ENCODE results near the gene IMPA2.

Gene IMPA2

DNA sequence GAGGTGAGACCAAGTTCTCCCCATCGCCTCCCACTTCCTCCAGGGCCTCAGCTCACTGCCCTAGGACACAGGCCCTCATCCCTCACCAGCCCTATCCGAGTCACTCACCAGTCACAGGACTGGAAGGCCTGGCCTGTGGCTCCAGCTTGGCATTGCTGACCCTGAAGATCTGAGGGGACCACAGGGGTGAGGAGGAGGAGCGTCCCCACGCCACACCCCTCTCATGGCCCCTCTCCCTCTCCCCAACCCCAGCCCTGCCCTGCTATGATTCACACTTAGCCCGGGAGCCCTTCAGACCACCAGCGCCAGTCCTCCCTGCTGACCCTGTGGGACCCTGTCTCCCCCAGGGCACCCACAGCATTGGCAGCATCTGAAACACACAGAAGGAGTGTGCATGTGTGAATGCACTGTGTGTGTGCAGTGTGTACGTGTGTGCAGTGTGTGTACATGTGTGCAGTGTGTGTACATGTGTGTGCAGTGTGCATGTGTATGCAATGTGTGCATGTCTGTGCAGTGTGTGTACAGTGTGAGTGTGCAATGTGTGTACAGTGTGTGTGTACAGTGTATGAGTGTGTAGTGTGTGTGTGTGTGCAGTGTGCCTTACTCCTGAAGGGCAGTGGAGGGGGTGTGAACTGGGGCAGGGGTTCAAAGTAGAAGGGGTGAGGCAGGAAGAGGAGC lies 82.9 kb downstream of the IMPA2 start:
- Histone ChIP-seq H2BK12ac (ENCODE audit: low read length) (peak overlapping the region; percentile 63), H2AFZ (ENCODE audit: low read length) (no peak overlapping the region), H2AK5ac (ENCODE audit: low read depth, low read length) (peak overlapping the region; percentile 90), H2BK5ac (ENCODE audit: low read length) (peak overlapping the region; percentile 14), H3K9me3 (replicated peaks in 1 of 2; ENCODE audit: control insufficient read depth in 2 of 2, insufficient read depth in 1 of 2, low read depth in 1 of 2, low read length in 2 of 2) (no peaks in the 10 kb centered on the region), H3K9ac (ENCODE audit: low read depth, low read length, poor library complexity) (peak overlapping the region; percentile 46), H2BK120ac (ENCODE audit: low read depth, low read length) (no peak overlapping the region), H3K4me2 (ENCODE audit: insufficient read depth, low read length, poor library complexity, severe bottlenecking) (no peak overlapping the region), H4K8ac (ENCODE audit: low read depth, low read length) (peak overlapping the region; percentile 78), H3K27me3 (ENCODE audit: control insufficient read depth in 3 of 3, insufficient read depth in 3 of 3, low read depth in 1 of 3, low read length in 3 of 3) (no peaks in the 10 kb centered on the region), H3K23ac (ENCODE audit: low read depth, low read length, poor library complexity) (peak overlapping the region; percentile 86), H2BK15ac (ENCODE audit: low read length) (no peak overlapping the region), H3K4me1 (ENCODE audit: control insufficient read depth in 2 of 2, insufficient read depth in 1 of 2, low read depth in 1 of 2, low read length in 2 of 2) (no peaks in the 10 kb centered on the region), H3K4me3 (ENCODE audit: low read length in 2 of 2) (peak overlapping the region in 1 of 2 donors; percentile 13), H3K79me1 (ENCODE audit: low read depth, low read length) (no peaks in the 10 kb centered on the region), H4K91ac (ENCODE audit: low read depth, low read length, poor library complexity) (no peak overlapping the region), H3K36me3 (replicated peaks in 1 of 2; ENCODE audit: control insufficient read depth in 2 of 2, insufficient read depth in 2 of 2, low read length in 2 of 2) (no peaks in the 10 kb centered on the region), H3K14ac (ENCODE audit: low read length) (peak overlapping the region; percentile 65), H3K27ac (replicated peaks; ENCODE audit: low read length) (no peak overlapping the region), H3K4ac (ENCODE audit: low read length) (peak overlapping the region; percentile 92), H3K18ac (ENCODE audit: low read length) (peak overlapping the region; percentile 13)
- no CpG with 5 or more reads among the region's 7 CpGs for WGBS, 2 donors (ENCODE audit: extremely low coverage in 2 of 2, insufficient read length in 2 of 2, insufficient replicate concordance in 1 of 2)
- DNase-seq (ENCODE audit: low spot score) = no peak

GRCh38 chr18:12065397-12065796 lies 84.1 kb downstream of the IMPA2 start:
- H2AFZ ChIP-seq (ENCODE audit: low read length) = no peak overlapping the region
- H3K4me3 ChIP-seq (ENCODE audit: low read length in 2 of 2) = no peak overlapping the region
- H4K91ac ChIP-seq (ENCODE audit: low read depth, low read length, poor library complexity) = no peak overlapping the region
- H3K14ac ChIP-seq (ENCODE audit: low read length) = no peak overlapping the region
- no peaks in the 10 kb centered on the region for H3K9me3 ChIP-seq (replicated peaks in 1 of 2; ENCODE audit: control insufficient read depth in 2 of 2, insufficient read depth in 1 of 2, low read depth in 1 of 2, low read length in 2 of 2)
- H3K27ac ChIP-seq (replicated peaks; ENCODE audit: low read length) = no peak overlapping the region
- H3K36me3 ChIP-seq (replicated peaks in 1 of 2; ENCODE audit: control insufficient read depth in 2 of 2, insufficient read depth in 2 of 2, low read length in 2 of 2) = no peaks in the 10 kb centered on the region
- no peak overlapping the region for H3K23ac ChIP-seq (ENCODE audit: low read depth, low read length, poor library complexity)
- H2BK5ac ChIP-seq (ENCODE audit: low read length) = no peak overlapping the region
- no peaks in the 10 kb centered on the region for H3K79me1 ChIP-seq (ENCODE audit: low read depth, low read length)
- no peak overlapping the region for H3K18ac ChIP-seq (ENCODE audit: low read length)
- no peak overlapping the region for H2BK120ac ChIP-seq (ENCODE audit: low read depth, low read length)
- no peak overlapping the region for H4K8ac ChIP-seq (ENCODE audit: low read depth, low read length)
- no peak overlapping the region for H3K4me2 ChIP-seq (ENCODE audit: insufficient read depth, low read length, poor library complexity, severe bottlenecking)
- H3K9ac ChIP-seq (ENCODE audit: low read depth, low read length, poor library complexity) = no peak overlapping the region
- DNase-seq (ENCODE audit: low spot score) = no peak
- no peaks in the 10 kb centered on the region for H3K27me3 ChIP-seq (ENCODE audit: control insufficient read depth in 3 of 3, insufficient read depth in 3 of 3, low read depth in 1 of 3, low read length in 3 of 3)
- no peak overlapping the region for H3K4ac ChIP-seq (ENCODE audit: low read length)
- no peak overlapping the region for H2BK12ac ChIP-seq (ENCODE audit: low read length)
- no peaks in the 10 kb centered on the region for H3K4me1 ChIP-seq (ENCODE audit: control insufficient read depth in 2 of 2, insufficient read depth in 1 of 2, low read depth in 1 of 2, low read length in 2 of 2)
- H2BK15ac ChIP-seq (ENCODE audit: low read length) = no peak overlapping the region
- WGBS, 2 donors (ENCODE audit: extremely low coverage in 2 of 2, insufficient read length in 2 of 2, insufficient replicate concordance in 1 of 2) = no CpG with 5 or more reads among the region's 5 CpGs
- H2AK5ac ChIP-seq (ENCODE audit: low read depth, low read length) = no peak overlapping the region

DNA sequence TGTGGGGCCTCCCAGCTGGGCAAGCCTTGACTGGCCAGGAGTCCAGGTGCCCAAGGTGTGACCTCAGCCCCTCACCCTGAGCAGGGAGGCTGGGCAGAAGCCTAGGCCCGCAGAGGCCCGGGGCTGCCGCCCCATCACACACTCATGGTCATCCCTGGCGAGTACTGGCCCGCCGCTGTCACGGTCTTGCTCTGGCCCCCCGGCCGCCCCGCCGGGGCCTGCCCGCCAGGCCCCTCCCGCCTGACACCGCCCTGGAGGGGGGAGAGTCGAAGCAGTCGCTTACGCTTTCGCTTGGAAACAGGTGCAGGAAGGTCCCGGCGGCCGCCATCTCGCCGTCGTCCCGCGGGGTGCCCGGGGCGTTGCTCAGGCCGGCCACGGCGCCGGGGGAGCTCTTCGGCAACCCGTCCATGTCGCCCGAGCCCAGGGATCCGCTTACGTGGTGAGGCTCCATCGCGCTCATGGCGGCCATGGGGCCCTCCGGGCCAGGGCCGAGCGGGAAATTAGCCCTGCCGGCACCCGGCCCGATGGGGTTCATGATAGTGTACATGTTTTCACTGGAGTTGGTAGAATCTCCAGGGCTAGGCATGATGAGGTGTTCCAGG lies 85.7 kb downstream of the IMPA2 start:
- Histone ChIP-seq H3K23ac (ENCODE audit: low read depth, low read length, poor library complexity) (no peak overlapping the region), H2BK15ac (ENCODE audit: low read length) (no peak overlapping the region), H3K36me3 (replicated peaks in 1 of 2; ENCODE audit: control insufficient read depth in 2 of 2, insufficient read depth in 2 of 2, low read length in 2 of 2) (no peaks in the 10 kb centered on the region), H3K27ac (replicated peaks; ENCODE audit: low read length) (no peak overlapping the region), H3K79me1 (ENCODE audit: low read depth, low read length) (no peaks in the 10 kb centered on the region), H4K91ac (ENCODE audit: low read depth, low read length, poor library complexity) (no peak overlapping the region), H2AK5ac (ENCODE audit: low read depth, low read length) (no peak overlapping the region), H2BK120ac (ENCODE audit: low read depth, low read length) (no peak overlapping the region), H3K9me3 (replicated peaks in 1 of 2; ENCODE audit: control insufficient read depth in 2 of 2, insufficient read depth in 1 of 2, low read depth in 1 of 2, low read length in 2 of 2) (no peaks in the 10 kb centered on the region), H2BK12ac (ENCODE audit: low read length) (no peak overlapping the region), H4K8ac (ENCODE audit: low read depth, low read length) (no peak overlapping the region), H3K4ac (ENCODE audit: low read length) (no peak overlapping the region), H3K4me1 (ENCODE audit: control insufficient read depth in 2 of 2, insufficient read depth in 1 of 2, low read depth in 1 of 2, low read length in 2 of 2) (no peaks in the 10 kb centered on the region), H3K27me3 (ENCODE audit: control insufficient read depth in 3 of 3, insufficient read depth in 3 of 3, low read depth in 1 of 3, low read length in 3 of 3) (peaks cover 0 to 6% (median 0%) of the 10 kb centered on the region in 3 experiments), H3K4me3 (ENCODE audit: low read length in 2 of 2) (no peak overlapping the region), H3K18ac (ENCODE audit: low read length) (peak overlapping the region; percentile 3), H3K4me2 (ENCODE audit: insufficient read depth, low read length, poor library complexity, severe bottlenecking) (no peak overlapping the region), H2AFZ (ENCODE audit: low read length) (no peak overlapping the region), H3K14ac (ENCODE audit: low read length) (no peak overlapping the region), H3K9ac (ENCODE audit: low read depth, low read length, poor library complexity) (no peak overlapping the region), H2BK5ac (ENCODE audit: low read length) (no peak overlapping the region)
- no CpG with 5 or more reads among the region's 47 CpGs for WGBS, 2 donors (ENCODE audit: extremely low coverage in 2 of 2, insufficient read length in 2 of 2, insufficient replicate concordance in 1 of 2)
- no peak for DNase-seq (ENCODE audit: low spot score)

DNA sequence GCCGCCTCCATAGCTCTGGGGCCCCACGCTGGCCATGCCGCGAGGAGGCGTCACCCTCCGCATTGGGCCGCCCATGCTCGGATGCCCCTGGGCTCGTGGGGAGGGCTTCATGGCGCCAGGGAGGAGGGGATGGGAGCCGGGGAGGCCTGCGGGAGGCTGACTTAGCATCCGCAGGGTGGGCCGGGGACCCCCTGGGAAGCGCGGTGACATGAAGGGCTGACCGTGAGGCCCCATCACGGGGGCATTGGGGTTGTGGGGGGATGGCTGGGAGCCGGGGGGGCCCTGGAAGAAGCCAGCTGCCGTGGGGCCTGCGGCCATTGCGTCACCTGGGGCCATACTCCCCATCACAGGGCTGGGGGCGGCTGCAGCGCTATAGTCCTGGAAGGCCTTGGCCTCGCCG lies 86.4 kb downstream of the IMPA2 start:
- no peak overlapping the region for H3K4ac ChIP-seq (ENCODE audit: low read length)
- no peak overlapping the region for H4K91ac ChIP-seq (ENCODE audit: low read depth, low read length, poor library complexity)
- DNase-seq (ENCODE audit: low spot score) = no peak
- no CpG with 5 or more reads among the region's 26 CpGs for WGBS, 2 donors (ENCODE audit: extremely low coverage in 2 of 2, insufficient read length in 2 of 2, insufficient replicate concordance in 1 of 2)
- H3K23ac ChIP-seq (ENCODE audit: low read depth, low read length, poor library complexity) = no peak overlapping the region
- no peaks in the 10 kb centered on the region for H3K9me3 ChIP-seq (replicated peaks in 1 of 2; ENCODE audit: control insufficient read depth in 2 of 2, insufficient read depth in 1 of 2, low read depth in 1 of 2, low read length in 2 of 2)
- H2AFZ ChIP-seq (ENCODE audit: low read length) = no peak overlapping the region
- peak overlapping the region; percentile 3 for H3K18ac ChIP-seq (ENCODE audit: low read length)
- H4K8ac ChIP-seq (ENCODE audit: low read depth, low read length) = no peak overlapping the region
- H2BK5ac ChIP-seq (ENCODE audit: low read length) = no peak overlapping the region
- H3K14ac ChIP-seq (ENCODE audit: low read length) = no peak overlapping the region
- no peak overlapping the region for H3K4me3 ChIP-seq (ENCODE audit: low read length in 2 of 2)
- H3K4me2 ChIP-seq (ENCODE audit: insufficient read depth, low read length, poor library complexity, severe bottlenecking) = no peak overlapping the region
- no peak overlapping the region for H3K9ac ChIP-seq (ENCODE audit: low read depth, low read length, poor library complexity)
- H3K79me1 ChIP-seq (ENCODE audit: low read depth, low read length) = no peaks in the 10 kb centered on the region
- no peak overlapping the region for H2BK12ac ChIP-seq (ENCODE audit: low read length)
- no peaks in the 10 kb centered on the region for H3K36me3 ChIP-seq (replicated peaks in 1 of 2; ENCODE audit: control insufficient read depth in 2 of 2, insufficient read depth in 2 of 2, low read length in 2 of 2)
- no peaks in the 10 kb centered on the region for H3K4me1 ChIP-seq (ENCODE audit: control insufficient read depth in 2 of 2, insufficient read depth in 1 of 2, low read depth in 1 of 2, low read length in 2 of 2)
- H2BK15ac ChIP-seq (ENCODE audit: low read length) = no peak overlapping the region
- no peak overlapping the region for H2BK120ac ChIP-seq (ENCODE audit: low read depth, low read length)
- peak overlapping the region; percentile 84 for H2AK5ac ChIP-seq (ENCODE audit: low read depth, low read length)
- no peak overlapping the region for H3K27ac ChIP-seq (replicated peaks; ENCODE audit: low read length)
- H3K27me3 ChIP-seq (ENCODE audit: control insufficient read depth in 3 of 3, insufficient read depth in 3 of 3, low read depth in 1 of 3, low read length in 3 of 3) = peaks cover 0 to 12% (median 0%) of the 10 kb centered on the region in 3 experiments
